Retinal pigment epithelial cell (primary cell): Measurements from ENCODE around the gene ARID3A.

Source experiments
- DNase-seq: peaks from one replicate; pipeline ENCODE4 v3.0.0-alpha.2; 2010; ENCODE audit warnings: low read depth
- H3K4me3 ChIP-seq: 2 replicates; pipeline ENCODE4 v1.5.1; 2011; ENCODE audit warnings: mild to moderate bottlenecking, low read length, control low read depth, moderate library complexity
- CTCF ChIP-seq: conservative IDR thresholded peaks from 2 replicates; pipeline ENCODE4 v1.5.1; 2011; ENCODE audit warnings: low read depth, low read length, control low read depth, inconsistent platforms

ARID3A gene

DNA sequence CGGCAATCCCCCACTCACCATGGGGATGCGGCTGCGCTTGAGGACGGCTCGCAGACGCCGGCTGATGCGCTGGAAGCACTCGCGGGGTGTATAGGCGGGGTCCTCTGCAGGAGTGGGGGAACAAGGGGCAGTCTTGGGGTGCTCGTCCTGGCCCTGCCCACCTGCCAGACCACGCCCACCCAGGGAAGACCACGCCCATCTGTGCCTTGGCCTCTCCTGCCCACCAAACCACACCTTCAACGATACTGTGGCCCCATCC, 25.9 kb upstream of the ARID3A start:
- no peak for TF ChIP-seq CTCF
- no peak overlapping the region for H3K4me3 ChIP-seq
- no peak for DNase-seq

DNA sequence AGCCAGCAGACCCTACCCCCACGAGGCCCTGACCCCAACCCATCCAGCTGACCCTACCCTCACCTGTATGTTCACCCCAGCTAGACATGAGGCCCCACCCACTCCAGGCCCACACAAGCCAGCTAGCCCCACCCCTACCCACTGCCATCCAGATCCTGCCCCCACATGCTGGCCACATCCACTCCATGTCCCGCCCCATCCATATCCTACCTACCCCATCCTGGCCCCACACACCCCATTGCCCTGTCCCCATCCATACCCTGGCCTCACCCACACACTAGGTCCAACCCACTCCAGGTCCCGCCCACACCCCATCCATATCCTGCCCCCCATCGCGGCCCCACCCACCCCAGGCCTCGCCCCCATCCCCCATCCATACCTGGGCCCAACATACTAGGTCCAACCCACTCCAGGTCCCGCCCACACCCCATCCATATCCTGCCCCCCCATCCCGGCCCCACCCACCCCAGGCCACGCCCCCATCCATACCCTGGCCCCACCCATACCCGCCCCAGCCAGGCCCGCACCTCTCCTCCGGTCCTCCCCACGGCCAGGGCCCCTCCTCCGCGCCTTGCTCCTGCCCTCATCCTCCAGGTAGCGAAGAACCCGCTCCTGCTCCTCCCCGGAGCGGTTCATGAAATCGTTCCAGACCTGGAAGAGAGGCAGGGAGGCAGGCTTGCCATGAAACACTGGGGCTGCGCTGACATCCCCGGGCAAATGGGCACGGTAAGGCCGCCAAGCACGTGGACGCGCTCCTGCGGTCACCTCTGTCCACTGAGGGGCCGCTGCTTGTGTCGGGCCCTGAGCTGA, 25.3 kb upstream of the ARID3A start:
- no peak overlapping the region for H3K4me3 ChIP-seq
- DNase-seq: no peak
- TF ChIP-seq CTCF: no peak

DNA sequence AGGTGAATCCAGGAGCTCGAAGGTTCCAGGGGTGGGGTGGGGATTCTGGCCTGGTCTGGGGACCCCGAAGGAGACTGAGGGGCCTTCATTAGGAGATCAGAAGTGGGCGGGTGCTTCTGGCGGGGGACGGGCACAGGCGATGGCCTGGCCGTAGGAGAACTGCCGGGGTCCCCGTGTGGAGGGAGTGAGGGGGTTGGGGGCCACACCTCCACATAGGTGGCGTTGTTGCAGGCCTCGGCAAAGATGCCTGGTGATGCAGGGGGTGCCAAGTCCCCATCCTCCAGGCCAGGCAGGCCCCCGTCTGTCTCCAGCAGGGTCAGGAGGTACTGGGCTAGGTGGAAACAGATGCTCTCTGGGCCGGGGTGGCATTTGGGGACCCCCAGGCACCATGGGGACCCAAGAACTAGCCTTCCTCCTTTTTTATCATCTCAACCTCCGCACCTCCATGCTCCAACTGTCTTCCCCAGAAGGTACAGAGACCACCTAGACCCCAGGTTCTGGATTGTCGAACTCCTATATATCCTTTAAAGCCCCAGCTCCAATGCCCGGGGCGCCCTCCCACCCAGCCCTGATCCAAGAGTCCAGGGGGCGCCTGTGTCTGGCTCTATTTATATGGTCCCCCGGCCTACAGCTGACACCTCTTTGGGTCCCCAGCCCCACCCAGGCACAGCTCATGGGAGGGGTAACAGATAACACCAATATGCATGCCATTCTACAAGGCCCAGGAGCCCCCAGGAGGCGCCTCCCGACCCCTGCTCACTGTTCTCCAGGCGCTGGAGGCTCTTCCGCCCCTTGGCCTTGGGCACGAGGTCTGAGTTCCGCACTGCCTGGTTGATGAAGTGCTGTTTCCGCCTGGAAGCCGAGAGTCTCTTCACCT, 24.4 kb upstream of the ARID3A start:
- no peak overlapping the region for H3K4me3 ChIP-seq
- TF ChIP-seq CTCF: no peak
- no peak for DNase-seq

GRCh38 chr19:902093-902370, 23.8 kb upstream of the ARID3A start:
- no peak overlapping the region for H3K4me3 ChIP-seq
- TF ChIP-seq CTCF: no peak
- DNase-seq: no peak

- no peak for TF ChIP-seq CTCF
- DNase-seq: no peak
Measured at GRCh38 chr19:902446-903226, 23.2 kb upstream of the ARID3A start.

DNA sequence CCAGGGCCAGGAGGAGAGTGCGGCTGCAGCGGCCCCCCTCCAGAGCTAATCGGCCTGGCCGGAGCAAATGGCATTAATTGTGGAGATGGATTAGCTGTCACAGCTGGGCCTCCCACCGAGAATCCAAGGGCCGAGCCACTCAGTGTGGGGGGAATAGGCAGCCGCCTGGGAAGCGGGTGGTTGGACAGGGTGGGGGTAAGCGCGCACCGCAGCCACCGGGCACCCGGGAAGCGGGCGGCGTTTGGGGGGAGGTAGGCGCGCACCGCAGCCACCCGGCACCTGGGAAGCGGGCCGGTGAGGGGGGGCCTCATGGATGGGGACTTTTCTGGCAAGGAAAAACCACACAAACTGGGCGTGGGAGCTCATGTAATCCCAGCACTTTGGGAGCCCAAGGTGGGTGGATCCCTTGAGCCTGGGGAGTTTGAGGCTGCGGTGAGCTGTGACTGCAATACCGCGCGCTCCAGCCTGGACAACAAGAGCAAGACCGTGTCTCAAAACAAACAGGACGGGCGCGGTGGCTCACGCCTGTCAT, 22.5 kb upstream of the ARID3A start:
- no peak for DNase-seq
- no peak overlapping the region for H3K4me3 ChIP-seq
- TF ChIP-seq CTCF: no peak

More at GRCh38 chr19:902446-903226, 23.2 kb upstream of the ARID3A start:
- H3K4me3 ChIP-seq: no peak overlapping the region
